Liver (tissue), 9 donors: ENCODE results near the gene FAT1. TPM values are rescaled to one million over a fixed set of nuclear protein-coding genes. Genes with fewer than 3 reads are reported as not detected.

Experiments used
- DNase-seq: peaks from one replicate; pipeline ENCODE4 v3.0.0-alpha.2; 2017; ENCODE audit warnings: low spot score
- H3K27ac ChIP-seq, 2 donors: one replicate each; pipeline ENCODE4 v1.7.0; 2013; ENCODE audit warnings: inconsistent platforms in 2 of 2, low read length in 2 of 2, control low read depth in 1 of 2, low read depth in 1 of 2, mild to moderate bottlenecking in 1 of 2
- H3K27me3 ChIP-seq, 4 donors: one replicate each; pipeline versions ENCODE4 v1.6.1 to v1.7.0; 2013; ENCODE audit warnings: low read length in 3 of 4, inconsistent platforms in 1 of 4, mild to moderate bottlenecking in 1 of 4, moderate library complexity in 1 of 4; ENCODE audit not compliant: control insufficient read depth in 4 of 4, insufficient read depth in 4 of 4
- H3K36me3 ChIP-seq, 4 donors: one replicate each; pipeline versions ENCODE4 v1.6.1 to v1.7.0; 2013; ENCODE audit warnings: low read length in 3 of 4, mild to moderate bottlenecking in 3 of 4, low read depth in 1 of 4, moderate library complexity in 1 of 4; ENCODE audit not compliant: control insufficient read depth in 4 of 4, insufficient read depth in 3 of 4
- H3K4me1 ChIP-seq, 4 donors: one replicate each; pipeline versions ENCODE4 v1.6.1 to v1.7.0; 2013; ENCODE audit warnings: low read length in 3 of 4, mild to moderate bottlenecking in 3 of 4, moderate library complexity in 1 of 4; ENCODE audit not compliant: control insufficient read depth in 4 of 4, insufficient read depth in 4 of 4
- H3K4me3 ChIP-seq, 3 donors: one replicate each; pipeline versions ENCODE4 v1.6.1 to v1.7.0; 2013; ENCODE audit warnings: low read length in 3 of 3, control low read depth in 1 of 3, low read depth in 1 of 3, mild to moderate bottlenecking in 1 of 3
- H3K9ac ChIP-seq, 2 donors: one replicate each; pipeline ENCODE4 v1.7.0; 2013; ENCODE audit warnings: low read length in 2 of 2, mild to moderate bottlenecking in 2 of 2, moderate library complexity in 2 of 2, control low read depth in 1 of 2, low read depth in 1 of 2
- H3K9me3 ChIP-seq, 4 donors: one replicate each; pipeline versions ENCODE4 v1.6.1 to v1.7.0; 2013; ENCODE audit warnings: low read length in 3 of 4; ENCODE audit not compliant: control insufficient read depth in 4 of 4
- ATF3 ChIP-seq: IDR thresholded peaks from 2 replicates; pipeline ENCODE4 v1.6.1; 2016; ENCODE audit warnings: antibody characterized with exemption
- EGR1 ChIP-seq, 2 donors: IDR thresholded peaks; 2 replicates each; pipeline ENCODE4 v1.6.1; 2016 to 2018; ENCODE audit warnings: antibody characterized with exemption in 2 of 2, low read depth in 2 of 2
- FOXA1 ChIP-seq: IDR thresholded peaks from 2 replicates; pipeline ENCODE4 v1.6.1; 2016; ENCODE audit warnings: antibody characterized with exemption
- FOXA2 ChIP-seq: IDR thresholded peaks from 2 replicates; pipeline ENCODE4 v1.6.1; 2016; ENCODE audit warnings: antibody characterized with exemption
- GABPA ChIP-seq, 2 donors: IDR thresholded peaks in 1 of 2; conservative IDR thresholded peaks in 1 of 2; 2 replicates each; pipeline ENCODE4 v1.6.1; 2016; ENCODE audit warnings: antibody characterized with exemption in 2 of 2, mild to moderate bottlenecking in 1 of 2, moderate library complexity in 1 of 2
- HNF4A ChIP-seq, 2 donors: conservative IDR thresholded peaks; 2 replicates each; pipeline ENCODE4 v1.6.1; 2016; ENCODE audit warnings: antibody characterized with exemption in 2 of 2, mild to moderate bottlenecking in 2 of 2
- HNF4G ChIP-seq: IDR thresholded peaks from 2 replicates; pipeline ENCODE4 v1.6.1; 2016; ENCODE audit warnings: antibody characterized with exemption
- JUND ChIP-seq, 2 donors: IDR thresholded peaks; 2 replicates each; pipeline ENCODE4 v1.6.1; 2016; ENCODE audit warnings: antibody characterized with exemption in 2 of 2
- NR2F2 ChIP-seq: IDR thresholded peaks from 2 replicates; pipeline ENCODE4 v1.6.1; 2016; ENCODE audit warnings: antibody characterized with exemption
- RAD21 ChIP-seq, 2 donors: IDR thresholded peaks; 2 replicates each; pipeline ENCODE4 v1.6.1; 2016; ENCODE audit warnings: antibody characterized with exemption in 2 of 2, mild to moderate bottlenecking in 2 of 2
- REST ChIP-seq: IDR thresholded peaks from 2 replicates; pipeline ENCODE4 v1.6.1; 2016; ENCODE audit warnings: antibody characterized with exemption, mild to moderate bottlenecking
- SP1 ChIP-seq: IDR thresholded peaks from 2 replicates; pipeline ENCODE4 v1.6.1; 2018; ENCODE audit warnings: antibody characterized with exemption, mild to moderate bottlenecking
- YY1 ChIP-seq: IDR thresholded peaks from 2 replicates; pipeline ENCODE4 v1.6.1; 2016; ENCODE audit warnings: antibody characterized with exemption, mild to moderate bottlenecking
- ZBTB33 ChIP-seq: IDR thresholded peaks from 2 replicates; pipeline ENCODE4 v1.6.1; 2016; ENCODE audit warnings: antibody characterized with exemption
- WGBS: extraction: QIAGEN DNeasy Blood & Tissue Kit; methylation state at CpG from one replicate; pipeline ENCODE4 v1.1.7; 2013; 5-methylcytosine and 5-hydroxymethylcytosine counted together
- polyA plus RNA-seq, 2 donors: library from polyadenylated mRNA; stranded (reverse) in 1 of 2; unstranded in 1 of 2; fragments of 200-250 nt in 1 of 2; fragments of >200 nt in 1 of 2; fragmentation: Nextera tagmentation in 1 of 2; extraction: Ambion mirVana in 1 of 2; gene quantifications; one replicate each; pipeline versions ENCODE4 v1.2.1 to v1.2.3, GENCODE V29; 2013 to 2015
- total RNA-seq, 2 donors: library from RNA; depleted of rRNA; stranded (reverse); fragments of >200 nt; gene quantifications; one replicate each; pipeline ENCODE4 v1.2.3, GENCODE V29; 2014
- TF ChIP-seq, protein P1 (sequence below): fragments of 150-350 bp; IDR thresholded peaks from 2 replicates; pipeline ENCODE4 v1.5.1; 2017; ENCODE audit warnings: improper control_type of control experiment, low read depth, low read length; ENCODE audit not compliant: missing input control
- TF ChIP-seq, protein P2 (sequence below): IDR thresholded peaks from 2 replicates; pipeline ENCODE4 v1.6.1; 2016; ENCODE audit warnings: antibody characterized with exemption
- donor health status: healthy.
- donor health status: healthy.
- donor health status: healthy.
- donor health status: healthy.
- donor health status: healthy.

Gene FAT1
- total and polyA plus RNA-seq, 4 donors = 10.0 to 48.0 (median 30.0) TPM

- Histone ChIP-seq H3K4me1 (peaks cover 0 to 7% (median 6%) of the 10 kb centered on the region in 4 donors), H3K36me3 (no peaks in the 10 kb centered on the region), H3K27me3 (peaks cover 0 to 9% (median 1%) of the 10 kb centered on the region in 4 donors), H3K9ac (no peak overlapping the region), H3K27ac (no peak overlapping the region), H3K4me3 (no peak overlapping the region), H3K9me3 (no peaks in the 10 kb centered on the region)
- TF ChIP-seq RAD21 (IDR thresholded peaks at IDR 0.05) (no peak), FOXA2 (no peak), REST (no peak), NR2F2 (no peak), SP1 (no peak), YY1 (no peak), GABPA (IDR thresholded peaks at IDR 0.05 in 1 of 2, conservative IDR thresholded peaks at IDR 0.05 in 1 of 2) (no peak), ATF3 (no peak)
- TF ChIP-seq, protein P1, sequence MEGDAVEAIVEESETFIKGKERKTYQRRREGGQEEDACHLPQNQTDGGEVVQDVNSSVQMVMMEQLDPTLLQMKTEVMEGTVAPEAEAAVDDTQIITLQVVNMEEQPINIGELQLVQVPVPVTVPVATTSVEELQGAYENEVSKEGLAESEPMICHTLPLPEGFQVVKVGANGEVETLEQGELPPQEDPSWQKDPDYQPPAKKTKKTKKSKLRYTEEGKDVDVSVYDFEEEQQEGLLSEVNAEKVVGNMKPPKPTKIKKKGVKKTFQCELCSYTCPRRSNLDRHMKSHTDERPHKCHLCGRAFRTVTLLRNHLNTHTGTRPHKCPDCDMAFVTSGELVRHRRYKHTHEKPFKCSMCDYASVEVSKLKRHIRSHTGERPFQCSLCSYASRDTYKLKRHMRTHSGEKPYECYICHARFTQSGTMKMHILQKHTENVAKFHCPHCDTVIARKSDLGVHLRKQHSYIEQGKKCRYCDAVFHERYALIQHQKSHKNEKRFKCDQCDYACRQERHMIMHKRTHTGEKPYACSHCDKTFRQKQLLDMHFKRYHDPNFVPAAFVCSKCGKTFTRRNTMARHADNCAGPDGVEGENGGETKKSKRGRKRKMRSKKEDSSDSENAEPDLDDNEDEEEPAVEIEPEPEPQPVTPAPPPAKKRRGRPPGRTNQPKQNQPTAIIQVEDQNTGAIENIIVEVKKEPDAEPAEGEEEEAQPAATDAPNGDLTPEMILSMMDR = no peak
- WGBS = 65% methylated on average over 13 of the region's 13 CpGs
- DNase-seq = no peak
Measured at GRCh38 chr4:186553717-186554116, 169.9 kb downstream of the FAT1 start.

DNA sequence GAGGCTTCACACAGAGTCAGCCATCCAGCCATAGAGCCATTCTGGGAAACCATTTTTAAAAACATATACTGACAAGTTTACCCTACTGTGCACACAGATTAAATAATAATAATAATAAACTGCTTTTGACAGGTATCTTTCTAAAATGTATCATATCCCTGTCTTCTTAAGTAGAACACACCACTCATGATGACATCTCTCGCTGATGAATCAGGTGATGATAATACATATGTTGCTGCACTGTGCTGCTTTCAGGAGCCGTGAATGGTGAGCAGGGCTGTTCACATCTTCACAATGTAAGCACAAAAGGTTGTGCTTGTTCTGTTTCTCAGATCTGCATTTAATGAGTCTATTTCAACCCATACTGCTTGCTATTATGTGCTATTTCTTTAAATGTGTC, 171.8 kb downstream of the FAT1 start:
- Histone ChIP-seq H3K4me3 (no peak overlapping the region), H3K4me1 (peaks cover 0 to 7% (median 6%) of the 10 kb centered on the region in 4 donors), H3K9ac (no peak overlapping the region), H3K27ac (no peak overlapping the region), H3K9me3 (peaks cover 0 to 4% (median 0%) of the 10 kb centered on the region in 4 donors), H3K36me3 (no peaks in the 10 kb centered on the region), H3K27me3 (peaks cover 0 to 4% (median 1%) of the 10 kb centered on the region in 4 donors)
- DNase-seq = no peak
- TF ChIP-seq GABPA (IDR thresholded peaks at IDR 0.05 in 1 of 2, conservative IDR thresholded peaks at IDR 0.05 in 1 of 2) = no peak
- no peak for TF ChIP-seq RAD21 (IDR thresholded peaks at IDR 0.05)
- no peak for TF ChIP-seq SP1
- TF ChIP-seq, protein P2, sequence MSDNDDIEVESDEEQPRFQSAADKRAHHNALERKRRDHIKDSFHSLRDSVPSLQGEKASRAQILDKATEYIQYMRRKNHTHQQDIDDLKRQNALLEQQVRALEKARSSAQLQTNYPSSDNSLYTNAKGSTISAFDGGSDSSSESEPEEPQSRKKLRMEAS = no peak
- no peak for TF ChIP-seq FOXA1
- no peak for TF ChIP-seq ATF3
- TF ChIP-seq REST = no peak
- TF ChIP-seq HNF4G = no peak
- no peak for TF ChIP-seq ZBTB33
- no peak for TF ChIP-seq EGR1 (IDR thresholded peaks at IDR 0.05; ENCODE audit: low read depth in 2 of 2)
- no peak for TF ChIP-seq FOXA2
- TF ChIP-seq, protein P1 = no peak
- no peak for TF ChIP-seq HNF4A (conservative IDR thresholded peaks at IDR 0.05)
- TF ChIP-seq NR2F2 = no peak
- no peak for TF ChIP-seq JUND (IDR thresholded peaks at IDR 0.05)
- WGBS = 81% methylated on average over 2 of the region's 2 CpGs
